SIG-M5 treated with dmso at 0.1 percent for 504 hours (cell line): ENCODE measurements around the gene FAM98B.

Experiments used
- DNase-seq: peaks from one replicate; lab custom pipeline; 2025; ENCODE audit not compliant: unreplicated experiment; lab: John Stamatoyannopoulos, UW

The FAM98B gene

GRCh38 chr15:38506997-38507396 lies 53.1 kb downstream of the FAM98B start:
- DNase-seq, result no peak

- DNase-seq, result no peak
These were observed 53.6 kb downstream of the FAM98B start for GRCh38 chr15:38507570-38507969.

- DNase-seq, result no peak
These were observed 54.7 kb downstream of the FAM98B start for GRCh38 chr15:38508647-38509046.

GRCh38 chr15:38509152-38509551 lies 55.2 kb downstream of the FAM98B start:
- no peak for DNase-seq

GRCh38 chr15:38512901-38513300 lies 59.0 kb downstream of the FAM98B start:
- DNase-seq, result no peak

- no peak for DNase-seq
These were observed 60.7 kb downstream of the FAM98B start for GRCh38 chr15:38514601-38515000.

GRCh38 chr15:38516626-38517025 lies 62.7 kb downstream of the FAM98B start:
- no peak for DNase-seq

- DNase-seq, result no peak
These were observed 63.5 kb downstream of the FAM98B start for GRCh38 chr15:38517312-38517975.

GRCh38 chr15:38518084-38518483 lies 64.2 kb downstream of the FAM98B start:
- no peak for DNase-seq

GRCh38 chr15:38520035-38520434 lies 66.1 kb downstream of the FAM98B start:
- DNase-seq, result no peak

GRCh38 chr15:38521316-38521715 lies 67.4 kb downstream of the FAM98B start:
- DNase-seq, result no peak

GRCh38 chr15:38522922-38523321 lies 69.0 kb downstream of the FAM98B start:
- DNase-seq, result no peak

- no peak for DNase-seq
These were observed 70.2 kb downstream of the FAM98B start for GRCh38 chr15:38524156-38524555.

- DNase-seq, result no peak
These were observed 71.6 kb downstream of the FAM98B start for GRCh38 chr15:38525489-38525888.

- DNase-seq, result no peak
These were observed 72.2 kb downstream of the FAM98B start for GRCh38 chr15:38526158-38526557.

- DNase-seq, result no peak
These were observed 74.4 kb downstream of the FAM98B start for GRCh38 chr15:38528294-38528693.

GRCh38 chr15:38530113-38530512 lies 76.2 kb downstream of the FAM98B start:
- no peak for DNase-seq

GRCh38 chr15:38531509-38531908 lies 77.6 kb downstream of the FAM98B start:
- DNase-seq, result no peak

GRCh38 chr15:38532728-38533127 lies 78.8 kb downstream of the FAM98B start:
- DNase-seq, result no peak

- DNase-seq, result no peak
These were observed 79.5 kb downstream of the FAM98B start for GRCh38 chr15:38533416-38533915.

- DNase-seq, result no peak
These were observed 80.0 kb downstream of the FAM98B start for GRCh38 chr15:38533926-38534325.

- no peak for DNase-seq
These were observed 80.8 kb downstream of the FAM98B start for GRCh38 chr15:38534691-38535090.
